Muscle layer of duodenum (tissue), 2 donors: Measurements from ENCODE around the gene EFNA5.

Source experiments
- H3K27ac ChIP-seq: one replicate; pipeline ENCODE4 v1.7.0; 2013; ENCODE audit warnings: mild to moderate bottlenecking, low read length
- H3K27me3 ChIP-seq: one replicate; pipeline ENCODE4 v1.7.0; 2013; ENCODE audit warnings: low read depth, mild to moderate bottlenecking, control low read depth, low read length
- H3K36me3 ChIP-seq, 2 donors: one replicate each; pipeline ENCODE4 v1.7.0; 2013; ENCODE audit warnings: low read length in 2 of 2, control low read depth in 1 of 2, mild to moderate bottlenecking in 1 of 2; ENCODE audit not compliant: insufficient read depth in 2 of 2, control insufficient read depth in 1 of 2
- H3K4me1 ChIP-seq, 2 donors: one replicate each; pipeline ENCODE4 v1.7.0; 2013; ENCODE audit warnings: low read length in 2 of 2, mild to moderate bottlenecking in 2 of 2, control low read depth in 1 of 2, moderate library complexity in 1 of 2; ENCODE audit not compliant: insufficient read depth in 2 of 2, control insufficient read depth in 1 of 2
- H3K4me3 ChIP-seq, 2 donors: one replicate each; pipeline ENCODE4 v1.7.0; 2013; ENCODE audit warnings: low read length in 2 of 2, low read depth in 1 of 2, mild to moderate bottlenecking in 1 of 2
- H3K9me3 ChIP-seq, 2 donors: one replicate each; pipeline ENCODE4 v1.7.0; 2013; ENCODE audit warnings: low read length in 2 of 2, control low read depth in 1 of 2, mild to moderate bottlenecking in 1 of 2; ENCODE audit not compliant: control insufficient read depth in 1 of 2
- donor health status: healthy.

Gene EFNA5

DNA sequence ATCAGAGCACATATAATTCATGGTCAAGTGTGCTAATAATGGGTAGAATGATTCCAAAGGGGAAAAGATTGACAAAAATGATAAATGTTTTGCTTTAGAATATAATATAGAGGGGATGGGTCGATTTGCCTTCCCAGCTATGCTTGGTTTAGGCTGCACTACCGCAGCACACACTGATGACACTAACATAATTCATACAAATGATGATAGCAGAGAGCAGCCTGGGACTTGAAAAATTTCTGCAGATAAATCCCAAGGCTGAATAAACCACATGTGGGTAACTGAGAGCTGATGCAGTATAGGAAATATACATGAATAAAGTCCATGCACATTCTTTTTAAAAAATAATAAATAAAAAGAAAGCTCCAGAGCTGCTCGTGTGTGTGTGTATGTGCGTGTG, 54.5 kb downstream of the EFNA5 start:
- no peak overlapping the region for H3K27ac ChIP-seq
- H3K4me1 ChIP-seq: peaks cover 0 to 7% of the 10 kb centered on the region in 2 donors
- H3K9me3 ChIP-seq: no peaks in the 10 kb centered on the region
- H3K4me3 ChIP-seq: no peak overlapping the region
- no peaks in the 10 kb centered on the region for H3K36me3 ChIP-seq
- H3K27me3 ChIP-seq: no peaks in the 10 kb centered on the region

DNA sequence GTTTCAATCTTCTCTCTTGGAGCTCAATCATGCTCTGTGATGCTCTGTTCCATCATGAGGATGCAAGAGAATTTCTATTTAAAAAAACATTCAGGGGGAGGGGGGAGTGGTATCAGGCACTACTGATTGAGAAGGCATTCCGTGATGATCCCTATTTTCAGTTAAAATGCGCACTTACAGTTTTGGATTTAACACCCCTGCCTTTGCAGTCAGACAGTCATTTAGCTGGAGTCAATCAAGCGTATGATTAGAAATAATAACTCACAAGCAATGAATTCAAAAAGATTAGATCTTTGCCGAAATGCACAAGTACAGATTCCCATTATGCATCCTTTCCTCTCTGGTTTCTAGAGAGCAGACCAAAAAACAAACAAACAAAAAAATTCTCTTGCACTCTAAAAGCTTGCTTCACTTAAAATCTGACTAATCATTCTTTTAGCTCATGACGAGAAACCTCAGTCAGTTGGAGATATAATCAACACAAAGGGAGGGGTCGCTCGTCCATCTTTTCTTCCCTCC, 55.4 kb downstream of the EFNA5 start:
- Histone ChIP-seq H3K4me3 (no peak overlapping the region), H3K9me3 (no peaks in the 10 kb centered on the region), H3K27me3 (no peaks in the 10 kb centered on the region), H3K27ac (no peak overlapping the region), H3K36me3 (no peaks in the 10 kb centered on the region), H3K4me1 (peaks cover 0 to 7% of the 10 kb centered on the region in 2 donors)

DNA sequence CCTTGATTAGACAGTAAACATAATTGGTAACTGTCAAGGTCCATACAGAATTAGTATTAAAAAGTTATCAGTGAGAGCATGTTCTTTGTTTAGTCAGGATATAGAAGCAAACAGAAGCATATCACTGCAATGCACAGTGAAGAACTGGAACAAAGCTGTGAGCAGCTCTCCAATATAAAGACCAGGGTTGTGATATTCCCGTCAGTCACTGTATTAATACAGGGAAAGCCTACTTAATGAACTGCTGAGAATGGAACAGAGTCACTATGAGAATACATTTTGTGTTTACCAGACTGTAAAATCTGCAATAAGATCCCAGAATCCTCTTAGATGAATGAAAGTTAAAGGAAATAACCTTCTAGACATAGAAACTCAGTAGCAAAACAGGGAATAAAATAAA, 58.2 kb downstream of the EFNA5 start:
- no peak overlapping the region for H3K27ac ChIP-seq
- no peaks in the 10 kb centered on the region for H3K9me3 ChIP-seq
- no peak overlapping the region for H3K4me3 ChIP-seq
- H3K27me3 ChIP-seq: no peaks in the 10 kb centered on the region
- no peaks in the 10 kb centered on the region for H3K36me3 ChIP-seq
- peaks cover 0 to 7% of the 10 kb centered on the region in 2 donors for H3K4me1 ChIP-seq

DNA sequence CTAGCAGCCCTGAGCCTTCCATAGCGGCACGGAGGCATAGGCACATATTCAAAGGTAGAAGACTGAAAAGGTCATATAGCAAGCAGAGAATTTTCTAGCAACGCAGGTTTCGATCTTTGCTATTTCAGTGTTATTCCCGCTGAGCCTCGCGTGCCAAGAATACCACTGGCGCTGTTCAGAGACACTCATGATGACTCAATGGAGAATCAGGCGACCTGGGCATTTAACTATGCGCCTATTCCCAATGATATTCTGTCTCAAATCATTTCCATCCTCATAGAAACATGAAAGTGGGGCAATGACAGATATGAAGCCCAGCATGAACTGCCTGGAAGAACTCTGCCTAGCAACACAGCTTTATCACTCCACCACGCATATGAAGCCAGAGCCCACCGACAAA, 59.9 kb downstream of the EFNA5 start:
- Histone ChIP-seq H3K27me3 (no peaks in the 10 kb centered on the region), H3K4me1 (peaks cover 0 to 9% of the 10 kb centered on the region in 2 donors), H3K9me3 (no peaks in the 10 kb centered on the region), H3K36me3 (no peaks in the 10 kb centered on the region), H3K27ac (no peak overlapping the region), H3K4me3 (no peak overlapping the region)

DNA sequence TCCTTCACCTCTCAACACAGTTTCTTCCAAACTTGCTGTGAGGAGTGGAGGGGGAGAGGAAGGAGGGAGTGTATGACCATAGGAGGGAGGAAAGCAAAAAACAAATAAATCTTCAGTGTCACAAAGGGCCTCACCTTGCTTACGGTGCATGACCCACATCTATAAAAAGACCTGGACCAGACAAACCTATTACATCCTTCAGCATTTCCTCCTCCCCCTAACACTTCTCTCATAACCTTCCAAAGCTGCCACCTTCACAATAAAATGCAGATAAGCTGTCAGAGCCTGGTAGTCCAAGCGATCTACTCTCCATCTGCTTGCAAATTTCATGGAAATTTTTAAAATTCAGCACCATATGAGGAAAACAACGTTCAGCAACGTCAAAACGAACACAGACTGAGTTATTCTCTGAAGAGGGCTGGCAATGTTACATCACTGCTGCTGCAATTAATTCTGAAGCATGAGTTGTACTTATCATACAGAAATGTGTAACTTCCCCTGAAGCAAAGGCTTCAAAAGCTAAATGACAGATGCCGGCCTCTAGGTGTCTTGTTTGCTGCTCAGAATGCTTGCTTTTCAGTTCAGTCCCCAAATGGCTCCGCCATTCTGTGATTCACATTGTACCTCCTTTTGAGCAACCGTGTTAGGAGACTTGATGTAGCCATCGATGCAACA, 62.9 kb downstream of the EFNA5 start:
- H3K9me3 ChIP-seq: no peaks in the 10 kb centered on the region
- H3K36me3 ChIP-seq: no peaks in the 10 kb centered on the region
- H3K27me3 ChIP-seq: no peaks in the 10 kb centered on the region
- H3K4me1 ChIP-seq: peaks cover 0 to 6% of the 10 kb centered on the region in 2 donors
- H3K27ac ChIP-seq: no peak overlapping the region
- H3K4me3 ChIP-seq: no peak overlapping the region

DNA sequence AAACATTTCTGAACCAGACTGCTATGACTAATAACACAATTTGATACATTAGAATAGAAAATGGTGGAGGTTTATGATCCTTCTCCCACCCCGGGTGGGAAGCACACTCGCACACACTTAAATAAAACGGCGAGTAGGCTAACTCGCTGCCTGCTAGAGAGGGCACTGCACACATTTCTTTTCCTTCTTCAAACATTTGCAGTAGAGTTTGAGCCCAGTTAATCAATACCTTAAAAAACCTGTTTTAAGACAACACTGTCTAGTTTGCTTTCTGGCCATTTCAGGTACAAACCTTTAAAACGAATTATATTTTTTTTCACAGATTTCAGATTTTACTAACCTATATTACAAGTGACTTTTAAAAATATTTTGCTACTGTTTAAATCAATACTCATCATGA, 63.5 kb downstream of the EFNA5 start:
- peaks cover 0 to 6% of the 10 kb centered on the region in 2 donors for H3K4me1 ChIP-seq
- H3K9me3 ChIP-seq: no peaks in the 10 kb centered on the region
- H3K4me3 ChIP-seq: no peak overlapping the region
- H3K36me3 ChIP-seq: no peaks in the 10 kb centered on the region
- no peaks in the 10 kb centered on the region for H3K27me3 ChIP-seq
- no peak overlapping the region for H3K27ac ChIP-seq

DNA sequence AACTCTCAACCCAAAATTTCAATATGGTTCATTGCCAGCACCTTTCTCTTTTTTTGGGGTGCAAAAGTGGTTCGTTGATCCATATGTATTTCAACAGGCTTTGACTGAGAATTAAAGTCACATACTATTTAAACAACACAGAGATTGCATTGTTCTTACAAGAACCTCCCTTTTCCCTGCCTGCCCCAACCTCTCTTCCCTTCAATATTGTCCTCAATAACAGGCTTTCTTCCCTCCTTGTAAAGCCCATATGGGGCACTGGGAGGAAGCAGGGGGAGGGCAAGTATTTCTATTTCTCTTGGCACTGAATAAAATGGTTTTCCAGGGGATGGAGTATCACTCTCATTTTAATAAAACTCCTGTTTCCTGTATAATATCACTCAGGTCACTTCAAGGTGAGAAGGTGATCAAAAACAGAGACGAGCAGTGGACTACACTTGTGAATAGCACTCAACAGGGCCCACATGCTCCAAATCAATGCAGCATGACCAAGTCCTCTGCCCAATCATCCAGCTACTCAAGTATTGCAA, 65.1 kb downstream of the EFNA5 start:
- Histone ChIP-seq H3K9me3 (no peaks in the 10 kb centered on the region), H3K27me3 (no peaks in the 10 kb centered on the region), H3K36me3 (no peaks in the 10 kb centered on the region), H3K4me3 (no peak overlapping the region), H3K4me1 (peaks cover 0 to 6% of the 10 kb centered on the region in 2 donors), H3K27ac (no peak overlapping the region)

DNA sequence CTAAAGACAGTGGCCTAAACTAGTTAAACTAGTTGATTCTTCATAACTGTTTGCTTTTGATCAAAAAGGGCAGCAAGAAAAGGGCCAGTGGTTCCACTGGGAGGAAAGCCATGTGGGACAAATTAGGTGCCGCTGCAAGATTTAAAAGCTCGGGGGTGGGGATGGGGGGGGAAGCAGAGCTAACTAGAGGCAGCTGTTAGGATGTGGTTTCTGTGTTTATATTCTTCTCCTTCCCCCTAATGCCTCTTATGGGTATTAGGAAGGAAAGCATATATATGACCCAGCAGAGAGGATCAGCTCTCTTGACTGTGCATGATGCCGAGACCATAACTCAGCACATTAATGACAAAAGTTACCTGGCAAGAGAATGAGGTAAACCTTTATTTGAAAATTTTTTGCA, 65.7 kb downstream of the EFNA5 start:
- no peak overlapping the region for H3K4me3 ChIP-seq
- H3K36me3 ChIP-seq: no peaks in the 10 kb centered on the region

DNA sequence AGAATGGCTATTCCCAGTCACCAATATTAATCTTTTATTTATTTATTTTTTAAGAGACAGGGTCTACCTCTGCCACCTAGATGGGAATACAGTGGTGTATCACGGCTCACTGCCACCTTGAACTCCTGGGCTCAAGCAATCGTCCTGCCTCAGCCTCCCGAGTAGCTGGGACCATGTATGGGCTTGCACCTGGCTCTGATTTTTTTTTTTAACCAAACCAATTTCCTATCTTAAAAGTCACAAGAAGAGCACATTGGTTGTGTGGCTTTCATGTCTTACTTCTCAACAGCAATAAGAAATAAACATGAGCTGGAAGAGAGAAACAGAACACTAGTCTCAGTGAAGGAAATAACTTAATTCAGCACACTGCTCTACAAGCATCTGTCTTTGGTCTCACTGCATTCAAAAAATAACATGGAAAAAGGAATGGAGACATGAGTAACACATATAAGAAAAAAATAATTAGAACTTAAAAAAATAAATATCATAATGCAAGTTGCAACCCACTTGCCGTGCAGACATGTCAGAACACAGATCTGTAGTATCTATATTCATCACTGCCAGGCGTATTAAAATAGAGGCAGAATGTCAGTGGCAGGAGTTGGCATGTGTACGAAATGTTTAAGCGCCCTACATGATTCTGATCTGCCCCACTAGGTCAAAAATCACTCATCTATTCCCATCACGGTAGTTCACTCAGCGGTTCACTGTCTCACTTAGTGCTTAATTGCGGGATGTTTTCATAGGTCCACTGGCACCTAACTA, 66.4 kb downstream of the EFNA5 start:
- Histone ChIP-seq H3K4me1 (peaks cover 0 to 6% of the 10 kb centered on the region in 2 donors), H3K27me3 (no peaks in the 10 kb centered on the region), H3K4me3 (no peak overlapping the region), H3K9me3 (no peaks in the 10 kb centered on the region), H3K27ac (no peak overlapping the region), H3K36me3 (no peaks in the 10 kb centered on the region)

More for the DNA sequence above, 65.7 kb downstream of the EFNA5 start:
- H3K27me3 ChIP-seq: no peaks in the 10 kb centered on the region
- H3K4me1 ChIP-seq: peaks cover 0 to 6% of the 10 kb centered on the region in 2 donors
- H3K9me3 ChIP-seq: no peaks in the 10 kb centered on the region
- H3K27ac ChIP-seq: no peak overlapping the region

DNA sequence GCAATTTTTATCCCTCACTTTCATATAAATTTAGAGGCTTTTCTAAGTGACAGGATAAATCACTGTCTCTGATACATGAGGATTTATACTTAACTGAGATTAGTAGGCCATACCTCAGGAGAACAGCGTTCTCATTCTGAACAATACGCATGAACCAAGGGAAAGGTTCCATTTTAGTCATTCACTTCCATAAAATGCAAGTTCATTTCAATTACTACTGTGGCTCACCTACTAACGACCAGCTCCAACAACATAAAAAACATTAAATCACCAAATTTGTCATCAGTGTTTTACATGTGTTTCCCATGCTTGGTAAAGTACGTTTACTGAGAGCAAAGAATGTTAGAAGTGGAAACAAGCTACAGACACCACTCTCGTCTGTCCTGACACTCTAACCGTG, 67.4 kb downstream of the EFNA5 start:
- Histone ChIP-seq H3K4me1 (peaks cover 0 to 6% of the 10 kb centered on the region in 2 donors), H3K4me3 (no peak overlapping the region), H3K27ac (no peak overlapping the region), H3K36me3 (no peaks in the 10 kb centered on the region), H3K27me3 (no peaks in the 10 kb centered on the region), H3K9me3 (no peaks in the 10 kb centered on the region)

DNA sequence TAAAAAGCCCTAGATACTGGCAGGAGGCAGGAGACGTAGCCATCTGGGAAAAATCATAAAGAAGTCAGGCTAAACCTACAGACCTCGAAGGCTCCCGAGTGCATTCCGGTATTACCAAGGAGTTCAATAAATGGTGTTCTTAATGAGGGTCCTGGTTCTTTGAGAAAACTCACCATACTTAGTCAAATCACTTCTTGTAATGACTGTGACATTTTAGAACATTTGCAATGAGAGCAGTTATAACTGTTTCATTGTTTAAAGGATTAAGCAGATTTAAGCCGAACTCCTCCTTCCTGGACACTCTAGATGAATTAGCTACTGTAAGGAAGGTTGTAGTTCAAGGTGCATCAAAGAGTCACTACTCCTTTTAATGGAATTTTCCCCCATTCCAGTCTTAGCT, 67.8 kb downstream of the EFNA5 start:
- Histone ChIP-seq H3K4me1 (peaks cover 0 to 6% of the 10 kb centered on the region in 2 donors), H3K27me3 (no peaks in the 10 kb centered on the region), H3K4me3 (no peak overlapping the region), H3K36me3 (no peaks in the 10 kb centered on the region), H3K27ac (no peak overlapping the region), H3K9me3 (no peaks in the 10 kb centered on the region)
